H1 (cell line): ENCODE data around the gene MAVS. TPM values are rescaled to one million over a fixed set of nuclear protein-coding genes. Genes with fewer than 3 reads are reported as not detected.

ENCODE experiments used
- CHD1 ChIP-seq: IDR thresholded peaks from 2 replicates; pipeline ENCODE4 v1.6.1; 2012; ENCODE audit warnings: low read depth, low read length, improper control_type of control experiment
- CREB1 ChIP-seq: IDR thresholded peaks from 2 replicates; pipeline ENCODE4 v1.6.1; 2012; ENCODE audit warnings: inconsistent platforms
- FOSL1 ChIP-seq: IDR thresholded peaks from 2 replicates; pipeline ENCODE4 v1.6.1; 2011; ENCODE audit warnings: mild to moderate bottlenecking, low read depth, low read length, moderate library complexity; ENCODE audit not compliant: insufficient read depth
- KDM1A ChIP-seq: fragments of 200-600, 300-600 bp; sonication (generic); IDR thresholded peaks from 2 replicates; pipeline ENCODE4 v1.7.1; 2016; ENCODE audit warnings: mild to moderate bottlenecking, low read length, borderline replicate concordance
- RXRA ChIP-seq: IDR thresholded peaks from 2 replicates; pipeline ENCODE4 v1.6.1; 2011; ENCODE audit warnings: low read depth, mild to moderate bottlenecking, low read length, moderate library complexity; ENCODE audit not compliant: insufficient read depth
- SP4 ChIP-seq: IDR thresholded peaks from 2 replicates; pipeline ENCODE4 v1.6.1; 2012; ENCODE audit warnings: low read length, inconsistent platforms
- TEAD4 ChIP-seq: IDR thresholded peaks from 2 replicates; pipeline ENCODE4 v1.6.1; 2012; ENCODE audit warnings: low read depth, low read length, inconsistent platforms, mixed read lengths
- polyA plus RNA-seq, 7 experiments: library from polyadenylated mRNA; depleted of rRNA in 3 of 7; stranded (reverse) in 5 of 7; unstranded in 2 of 7; fragments of >200 nt in 5 of 7; fragments of 200-250 nt in 2 of 7; gene quantifications; 1 replicate in 5 of 7; 2 replicates in 1 of 7; 4 replicates in 1 of 7; pipeline versions ENCODE4 v1.2.1 to v1.2.3, GENCODE V29; 2011 to 2013; ENCODE audit warnings: missing spikeins in 2 of 7, mixed read lengths in 2 of 7
- total RNA-seq: library from RNA; stranded (reverse); fragmentation: NEBNext Ultra II Directional; extraction: Animal tissue kit (Norgen Biotek cat#: 25700); gene quantifications from 2 replicates; pipeline ENCODE4 v1.2.1, GENCODE V29; 2021

The MAVS gene
- total and polyA plus RNA-seq, 2 of the 8 experiments (the other 6 are each of a cell fraction or from before 2014, with no cell fraction given) = 9.9 to 24.3 TPM

- TF ChIP-seq TEAD4 (no peak), RXRA (no peak), CHD1 (no peak), KDM1A (no peak), CREB1 (no peak), FOSL1 (no peak), SP4 (no peak)
- TF ChIP-seq, all 59 proteins: peak for 0
These were observed 1.9 kb downstream of the MAVS start (continued) for GRCh38 chr20:3848565-3848964.
